HG03064 (cell line): ENCODE data around the gene RBM6.
"Not testable (repeated sequence)": the region's sequence is repeated elsewhere in the genome, so short reads cannot be mapped to it uniquely, and the experiment has no call there.

ENCODE experiments used
- ATAC-seq: cut with Tn5 transposase; IDR thresholded peaks from one replicate; pipeline ENCODE4 v1.9.1; 2021; ENCODE audit warnings: low read depth; ENCODE audit not compliant: unreplicated experiment

Gene RBM6

GRCh38 chr3:49939858-49940666 lies at the start of gene RBM6:
RBM6 (plus strand) TSS chr3:49940150; CDS start chr3:49962642, 22,492 bp downstream.
- peak; percentile 83 for ATAC-seq

DNA sequence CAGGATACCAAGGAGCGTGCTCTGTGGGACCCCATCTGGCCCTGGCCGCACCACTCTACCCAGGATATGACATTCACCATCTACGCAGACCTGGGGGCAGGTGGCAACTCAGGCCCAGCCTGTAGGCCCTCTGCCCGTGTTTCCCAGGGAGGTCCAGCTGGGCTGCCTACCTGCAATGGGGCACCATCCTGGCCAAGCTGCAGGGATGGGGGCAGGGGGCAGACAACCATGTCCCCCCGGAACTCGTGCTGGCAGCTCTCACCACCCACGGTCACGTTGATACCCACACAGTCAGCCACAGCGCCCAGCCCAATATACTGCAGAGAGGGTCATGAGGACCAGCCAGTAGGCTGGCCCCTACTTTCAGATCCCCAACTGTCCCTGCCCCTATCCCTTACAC lies 44.2 kb upstream of the RBM6 start:
- ATAC-seq: no peak

DNA sequence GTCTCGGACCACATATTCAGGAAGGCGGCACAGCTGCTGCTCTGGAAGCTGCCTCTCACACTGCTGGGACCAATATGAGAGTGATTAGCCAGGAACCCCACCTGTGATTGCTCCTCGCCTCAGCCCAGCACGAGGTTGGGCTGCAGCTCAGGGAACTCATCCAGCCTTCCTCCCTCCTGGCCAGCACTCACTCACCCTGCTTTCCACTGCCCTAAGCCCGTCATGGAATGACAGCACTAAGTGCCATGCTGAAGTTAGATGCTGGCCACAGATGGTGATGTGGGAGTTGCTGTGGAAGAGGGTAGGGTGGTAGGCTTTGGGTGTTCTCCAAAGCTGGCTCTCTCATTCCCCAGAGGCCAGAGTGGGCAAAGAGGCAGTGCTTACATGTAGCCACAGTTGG lies 43.6 kb upstream of the RBM6 start:
- no peak for ATAC-seq

DNA sequence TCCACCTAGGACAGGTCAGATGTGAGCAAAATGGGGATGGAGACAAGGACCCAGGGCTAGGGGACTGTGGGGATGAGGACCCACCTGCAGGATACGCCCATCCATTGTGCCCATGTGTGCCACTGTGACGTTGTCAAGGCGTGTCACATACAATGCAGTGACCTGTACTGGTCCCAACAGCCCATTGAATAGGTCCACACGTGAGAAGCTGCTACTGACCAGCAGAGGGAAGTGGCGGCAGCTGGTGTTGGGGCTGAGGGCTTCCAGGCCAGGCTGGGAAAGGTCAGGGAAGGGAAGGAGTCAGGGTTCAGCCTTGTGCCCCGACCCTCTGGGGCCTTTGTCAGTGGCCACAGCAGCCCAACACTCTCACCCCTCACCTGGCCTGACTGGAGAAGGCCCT lies 41.0 kb upstream of the RBM6 start:
- ATAC-seq: no peak

GRCh38 chr3:49899815-49900214 lies 40.1 kb upstream of the RBM6 start:
- ATAC-seq: no peak

GRCh38 chr3:49900491-49901153 lies 39.3 kb upstream of the RBM6 start:
- no peak for ATAC-seq

- no peak for ATAC-seq
Observed at GRCh38 chr3:49901366-49902339, 38.3 kb upstream of the RBM6 start.

DNA sequence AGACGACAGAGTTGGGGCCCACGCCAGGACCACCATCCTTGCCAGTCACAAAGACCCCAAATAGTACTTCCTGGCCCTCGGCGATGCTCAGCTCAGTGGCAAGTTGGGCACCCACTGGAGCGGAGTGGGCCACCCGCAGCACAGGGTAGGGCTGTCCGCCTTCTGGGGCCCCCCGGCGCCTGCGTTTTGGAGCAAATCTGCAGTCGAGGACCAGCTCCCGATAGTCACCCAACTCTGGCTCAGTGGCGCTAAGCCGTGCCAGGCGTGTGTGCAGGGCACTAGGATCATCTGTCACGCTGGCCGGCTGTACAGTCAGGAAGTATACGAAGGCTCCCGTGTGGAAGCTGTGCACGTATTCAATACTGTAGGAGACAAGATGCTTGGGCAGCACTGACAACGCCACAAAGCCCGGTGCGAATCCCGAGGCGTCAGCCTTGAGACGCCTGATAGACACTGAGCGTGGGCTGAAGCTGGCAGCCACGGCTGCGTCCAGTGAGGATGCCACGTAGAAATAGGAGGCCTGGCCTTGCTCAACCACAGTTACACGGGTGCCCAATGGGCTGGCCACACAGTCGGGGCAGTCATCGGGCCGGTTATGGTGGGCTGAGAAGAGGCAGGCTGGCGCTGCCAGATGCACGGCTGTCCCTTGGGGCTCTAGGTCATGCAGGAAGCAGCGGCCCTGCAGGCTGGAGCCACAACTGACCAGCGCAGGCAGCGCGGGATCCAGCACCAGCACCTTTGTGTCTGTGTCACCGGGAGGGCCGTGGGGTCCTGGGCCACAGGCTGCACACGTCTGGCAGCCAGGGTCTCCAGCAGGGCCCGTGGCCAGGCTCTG lies 37.2 kb upstream of the RBM6 start:
- ATAC-seq: no peak

- peak; percentile 73 for ATAC-seq
Observed at GRCh38 chr3:49903451-49904424, 36.2 kb upstream of the RBM6 start, which contains the start of gene MST1R. MST1R (minus strand) TSS chr3:49903873; CDS start chr3:49903609, 264 bp downstream.

GRCh38 chr3:49904448-49904847 lies 35.5 kb upstream of the RBM6 start:
- not testable (repeated sequence) for ATAC-seq

- no peak for ATAC-seq
Observed at GRCh38 chr3:49906073-49906743, 33.7 kb upstream of the RBM6 start.

GRCh38 chr3:49908373-49909199 lies 31.4 kb upstream of the RBM6 start:
- no peak for ATAC-seq

- no peak for ATAC-seq
Observed at GRCh38 chr3:49910409-49911123, 29.4 kb upstream of the RBM6 start.

DNA sequence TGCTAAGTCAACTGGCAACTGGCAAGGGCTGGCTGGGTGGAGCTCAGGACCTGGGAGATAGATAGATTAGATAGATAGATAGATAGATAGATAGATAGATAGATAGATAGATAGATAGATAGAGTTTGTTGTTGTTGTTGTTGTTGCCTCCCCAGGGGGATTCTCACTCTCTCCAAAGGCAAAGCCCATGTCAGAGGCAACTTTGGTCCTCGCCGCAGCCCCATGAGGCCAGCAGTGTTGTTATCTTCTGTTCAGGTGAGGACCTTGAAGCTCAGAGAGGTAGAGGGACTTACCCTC lies 28.9 kb upstream of the RBM6 start:
- no peak for ATAC-seq

DNA sequence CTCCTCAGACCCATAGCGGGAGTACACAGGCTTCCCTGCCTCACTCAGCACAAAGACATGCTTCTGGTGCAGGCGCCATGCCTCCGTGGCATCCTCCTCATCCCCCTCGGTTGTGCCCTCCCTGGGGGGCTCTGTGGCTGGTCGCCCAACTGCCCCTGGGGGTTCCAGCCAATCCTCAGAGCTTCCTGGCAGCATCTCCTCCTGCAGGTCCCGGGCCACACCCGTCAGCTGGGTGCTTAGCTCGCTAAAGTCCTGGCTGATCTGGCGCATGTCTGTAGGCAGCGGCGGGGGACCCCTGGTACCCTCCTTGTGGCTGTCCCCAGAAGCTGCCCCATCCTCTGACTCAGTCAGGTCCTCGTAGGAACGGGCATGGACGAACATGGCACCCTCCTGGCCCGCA lies 28.3 kb upstream of the RBM6 start:
- ATAC-seq: no peak

GRCh38 chr3:49912881-49913281 lies 27.1 kb upstream of the RBM6 start:
- ATAC-seq: no peak

DNA sequence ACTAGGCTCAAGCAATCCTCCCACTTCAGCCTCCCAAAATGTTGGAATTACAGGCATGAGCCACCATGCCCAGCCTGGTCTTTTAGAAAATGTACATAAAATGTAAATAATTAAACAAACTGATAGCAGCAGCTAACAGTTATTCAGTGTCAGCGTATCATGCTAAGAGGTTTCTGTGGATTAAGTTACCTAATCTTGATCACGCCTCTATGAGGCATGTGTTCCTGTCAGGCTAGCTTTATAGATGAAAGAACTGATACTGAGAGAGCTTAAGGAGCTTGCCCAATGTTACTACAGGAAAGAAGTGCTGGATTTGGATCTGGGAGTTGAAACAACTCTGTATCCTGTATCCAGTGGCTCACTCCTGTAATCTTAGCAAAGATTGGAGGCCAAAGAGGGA lies 25.0 kb upstream of the RBM6 start:
- no peak for ATAC-seq
